Spleen (tissue), 11 donors: ENCODE results near the gene SCUBE1. TPM values are rescaled to one million over a fixed set of nuclear protein-coding genes. Genes with fewer than 3 reads are reported as not detected.
A peak's percentile ranks its signal among the peaks of the same experiment; 100 is the strongest.

ENCODE experiments used
- DNase-seq: peaks from one replicate; pipeline ENCODE4 v3.0.0-alpha.2; 2020
- H3K27ac ChIP-seq, 8 donors: fragments of 200-600 bp; sonication (generic) in 7 of 8; 1 replicate in 4 of 8; 2 replicates in 4 of 8; pipeline versions ENCODE4 v1.5.0 to v1.8.0; 2016 to 2021; ENCODE audit warnings: inconsistent platforms in 4 of 8, mild to moderate bottlenecking in 4 of 8, moderate library complexity in 1 of 8
- H3K27me3 ChIP-seq, 7 donors: fragments of 200-600 bp; sonication (generic) in 6 of 7; replicated peaks in 1 of 7; 1 replicate in 4 of 7; 2 replicates in 3 of 7; pipeline versions ENCODE4 v1.5.0 to v1.8.0; 2016 to 2021; ENCODE audit warnings: inconsistent platforms in 3 of 7, mild to moderate bottlenecking in 1 of 7
- H3K36me3 ChIP-seq, 6 donors: fragments of 200-600 bp; sonication (generic) in 5 of 6; 1 replicate in 4 of 6; 2 replicates in 2 of 6; pipeline versions ENCODE4 v1.5.0 to v1.8.0; 2016 to 2021; ENCODE audit warnings: inconsistent platforms in 2 of 6
- H3K4me1 ChIP-seq, 6 donors: fragments of 200-600 bp; sonication (generic) in 5 of 6; 1 replicate in 3 of 6; 2 replicates in 3 of 6; pipeline versions ENCODE4 v1.5.0 to v1.8.0; 2016 to 2021; ENCODE audit warnings: inconsistent platforms in 3 of 6
- H3K4me3 ChIP-seq, 8 donors: fragments of 200-600 bp; sonication (generic) in 7 of 8; 1 replicate in 4 of 8; 2 replicates in 4 of 8; pipeline versions ENCODE4 v1.5.0 to v1.8.0; 2016 to 2021; ENCODE audit warnings: inconsistent platforms in 4 of 8, mild to moderate bottlenecking in 4 of 8, moderate library complexity in 2 of 8
- H3K9me3 ChIP-seq, 8 donors: fragments of 200-600 bp; sonication (generic) in 7 of 8; 1 replicate in 4 of 8; 2 replicates in 4 of 8; pipeline versions ENCODE4 v1.5.0 to v1.8.0; 2016 to 2021; ENCODE audit warnings: inconsistent platforms in 4 of 8
- CTCF ChIP-seq, 11 experiments: fragments of 200-600 bp in 7 of 11; fragments of 450-650 bp in 4 of 11; sonication (generic) in 4 of 11; IDR thresholded peaks in 8 of 11; conservative IDR thresholded peaks in 3 of 11; 1 replicate in 7 of 11; 2 replicates in 4 of 11; pipeline versions ENCODE4 v1.4.0 to v1.8.0; 2016 to 2021; ENCODE audit warnings: antibody characterized with exemption in 11 of 11, inconsistent platforms in 4 of 11, mild to moderate bottlenecking in 1 of 11
- POLR2A ChIP-seq, 3 donors: fragments of 450-650 bp; IDR thresholded peaks; one replicate each; pipeline ENCODE4 v1.5.1; 2017; ENCODE audit warnings: antibody characterized with exemption in 3 of 3, mild to moderate bottlenecking in 1 of 3
- POLR2AphosphoS5 ChIP-seq, 3 donors: sonication (generic); formaldehyde crosslinking; IDR thresholded peaks; one replicate each; pipeline ENCODE4 v1.5.1; 2017; ENCODE audit warnings: antibody characterized with exemption in 3 of 3
- WGBS, 5 donors: extraction: QIAGEN DNeasy Blood & Tissue Kit in 3 of 5; methylation state at CpG; one replicate each; pipeline versions ENCODE4 v1.1.5 to v1.1.7; 2013 to 2018; 5-methylcytosine and 5-hydroxymethylcytosine counted together
- intact Hi-C: fragments of 100-400 bp; cut with DNase I; formaldehyde crosslinking; loops from one replicate; pipeline ENCODE4 v1.15.0; 2023; ENCODE audit warnings: low total_unique reads
- polyA plus RNA-seq, 3 donors: library from polyadenylated mRNA; stranded (reverse); fragments of 200-250 nt; gene quantifications; one replicate each; pipeline ENCODE4 v1.2.1, GENCODE V29; 2013
- total RNA-seq, 7 donors: library from RNA; depleted of rRNA in 3 of 7; stranded (reverse); fragments of >200 nt in 3 of 7; fragmentation: NEBNext Ultra II Directional in 4 of 7; extraction: Animal tissue kit (Norgen Biotek cat#: 25700) in 4 of 7; gene quantifications; one replicate each; pipeline versions ENCODE4 v1.1.0 to v1.2.1, GENCODE V29; 2016 to 2021
- donor health status: healthy with polysubstance abuse.
- donor health status: DM: no; HTN: no; CAD: no; lungs with moderate emphysema.
- donor health status: DM: no; HTN: no; CAD: no.
- donor health status: Bipolar disorder and iron deficiency.
- donor health status: healthy.
- donor health status: DM: no; HTN: no; CAD: no.
- donor health status: DM: yes; HTN: yes; CAD: no.

SCUBE1 gene
- total and polyA plus RNA-seq, 10 donors, result 0.46 to 43.5 (median 15.9) TPM

GRCh38 chr22:43166132-43166930 lies 176.8 kb downstream of the SCUBE1 start:
- Histone ChIP-seq H3K4me1 (peaks cover 0 to 46% (median 13%) of the 10 kb centered on the region in 6 donors), H3K36me3 (peaks cover 0 to 82% (median 37%) of the 10 kb centered on the region in 6 donors), H3K27me3 (no peaks in the 10 kb centered on the region), H3K4me3 (no peak overlapping the region), H3K9me3 (no peaks in the 10 kb centered on the region), H3K27ac (no peak overlapping the region)
- intact Hi-C loops, result no loop called here
- TF ChIP-seq POLR2A (IDR thresholded peaks at IDR 0.05) (no peak), POLR2AphosphoS5 (IDR thresholded peaks at IDR 0.05) (no peak), CTCF (IDR thresholded peaks at IDR 0.05 in 8 of 11, conservative IDR thresholded peaks at IDR 0.05 in 3 of 11) (no peak)
- 87 to 95% (median 91%) methylated on average over 23 of the region's 23 CpGs for WGBS, 5 donors
- no peak for DNase-seq

- no peaks in the 10 kb centered on the region for H3K9me3 ChIP-seq
- 27 to 50% (median 42%) methylated on average over 16 of the region's 16 CpGs for WGBS, 5 donors
- DNase-seq, result no peak
- intact Hi-C loops, result no loop called here
- H3K27ac ChIP-seq, result no peak overlapping the region
- TF ChIP-seq CTCF (IDR thresholded peaks at IDR 0.05 in 8 of 11, conservative IDR thresholded peaks at IDR 0.05 in 3 of 11) (no peak), POLR2AphosphoS5 (IDR thresholded peaks at IDR 0.05) (peak in 1 of 3 donors; percentile 4)
- H3K27me3 ChIP-seq, result no peaks in the 10 kb centered on the region
- peaks cover 0 to 42% (median 17%) of the 10 kb centered on the region in 6 donors for H3K4me1 ChIP-seq
- no peak overlapping the region for H3K4me3 ChIP-seq
- H3K36me3 ChIP-seq, result peaks cover 0 to 82% (median 26%) of the 10 kb centered on the region in 6 donors
Observed at GRCh38 chr22:43164636-43165035, 178.5 kb downstream of the SCUBE1 start.

GRCh38 chr22:43163241-43163795 lies 179.9 kb downstream of the SCUBE1 start:
- 79 to 97% (median 89%) methylated on average over 5 to 18 of the region's 18 CpGs for WGBS, 5 donors
- H3K4me1 ChIP-seq, result peaks cover 0 to 55% (median 23%) of the 10 kb centered on the region in 6 donors
- no peaks in the 10 kb centered on the region for H3K27me3 ChIP-seq
- peaks cover 0 to 79% (median 20%) of the 10 kb centered on the region in 6 donors for H3K36me3 ChIP-seq
- intact Hi-C loops, result no loop called here
- H3K9me3 ChIP-seq, result no peaks in the 10 kb centered on the region
- no peak overlapping the region for H3K4me3 ChIP-seq
- H3K27ac ChIP-seq, result peak overlapping the region in 1 of 8 donors; percentile 15
- no peak for TF ChIP-seq POLR2AphosphoS5 (IDR thresholded peaks at IDR 0.05)
- TF ChIP-seq POLR2A (IDR thresholded peaks at IDR 0.05), result no peak
- no peak for TF ChIP-seq CTCF (IDR thresholded peaks at IDR 0.05 in 8 of 11, conservative IDR thresholded peaks at IDR 0.05 in 3 of 11)
- DNase-seq, result no peak
